Pons (tissue), 1 donor: ENCODE results near the gene ZNF598.

Experiments used
- DNase-seq: peaks from one replicate; pipeline ENCODE4 v3.0.0-alpha.2; 2016; ENCODE audit warnings: low spot score

Gene ZNF598

GRCh38 chr16:1990351-1991134 lies 19.1 kb downstream of the ZNF598 start:
- DNase-seq, result no peak

GRCh38 chr16:1990101-1990350 lies 19.6 kb downstream of the ZNF598 start:
- no peak for DNase-seq

GRCh38 chr16:1989209-1990100 lies 20.2 kb downstream of the ZNF598 start, which contains the start of gene SYNGR3:
Gene SYNGR3 (plus strand): TSS chr16:1989970. CDS start chr16:1990103, 133 bp downstream.
- DNase-seq, result no peak

- DNase-seq, result no peak
These were observed 22.4 kb downstream of the ZNF598 start for GRCh38 chr16:1987198-1987597.

GRCh38 chr16:1985466-1986150 lies 24.0 kb downstream of the ZNF598 start:
- no peak for DNase-seq

- DNase-seq, result no peak
These were observed 25.0 kb downstream of the ZNF598 start for GRCh38 chr16:1984347-1985225.

- DNase-seq, result peak; percentile 87
These were observed 25.9 kb downstream of the ZNF598 start, which contains the start of gene GFER for GRCh38 chr16:1983544-1984346. Gene GFER (plus strand): TSS chr16:1984193. CDS start chr16:1984219, 26 bp downstream.

GRCh38 chr16:1982991-1983543 lies 26.6 kb downstream of the ZNF598 start:
- DNase-seq, result no peak

- peak; percentile 79 for DNase-seq
These were observed 27.6 kb downstream of the ZNF598 start for GRCh38 chr16:1982013-1982433.

GRCh38 chr16:1981398-1981836 lies 28.2 kb downstream of the ZNF598 start, which contains the start of gene NOXO1:
Gene NOXO1 (minus strand): TSS chr16:1981469. CDS start chr16:1981179, 290 bp downstream.
- DNase-seq, result no peak

- no peak for DNase-seq
These were observed 28.9 kb downstream of the ZNF598 start for GRCh38 chr16:1980770-1981087.

- DNase-seq, result no peak
These were observed 29.4 kb downstream of the ZNF598 start for GRCh38 chr16:1980030-1980769.

- DNase-seq, result no peak
These were observed 30.2 kb downstream of the ZNF598 start for GRCh38 chr16:1979271-1980029.

GRCh38 chr16:1978476-1979120 lies 31.0 kb downstream of the ZNF598 start:
- no peak for DNase-seq

- no peak for DNase-seq
These were observed 31.7 kb downstream of the ZNF598 start for GRCh38 chr16:1977875-1978268.

- DNase-seq, result no peak
These were observed 32.4 kb downstream of the ZNF598 start for GRCh38 chr16:1976951-1977874.

GRCh38 chr16:1976216-1976520 lies 33.5 kb downstream of the ZNF598 start:
- no peak for DNase-seq
